Amniotic epithelial cell (primary cell): ENCODE measurements around the gene SEC22C.
A peak's percentile ranks its signal among the peaks of the same experiment; 100 is the strongest.
"Not testable (repeated sequence)": the region's sequence is repeated elsewhere in the genome, so short reads cannot be mapped to it uniquely, and the experiment has no call there.

Experiments used
- DNase-seq: peaks from one replicate; pipeline ENCODE4 v3.0.0-alpha.2; 2010; ENCODE audit warnings: low read depth

SEC22C gene, protein sequence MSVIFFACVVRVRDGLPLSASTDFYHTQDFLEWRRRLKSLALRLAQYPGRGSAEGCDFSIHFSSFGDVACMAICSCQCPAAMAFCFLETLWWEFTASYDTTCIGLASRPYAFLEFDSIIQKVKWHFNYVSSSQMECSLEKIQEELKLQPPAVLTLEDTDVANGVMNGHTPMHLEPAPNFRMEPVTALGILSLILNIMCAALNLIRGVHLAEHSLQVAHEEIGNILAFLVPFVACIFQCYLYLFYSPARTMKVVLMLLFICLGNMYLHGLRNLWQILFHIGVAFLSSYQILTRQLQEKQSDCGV

DNA sequence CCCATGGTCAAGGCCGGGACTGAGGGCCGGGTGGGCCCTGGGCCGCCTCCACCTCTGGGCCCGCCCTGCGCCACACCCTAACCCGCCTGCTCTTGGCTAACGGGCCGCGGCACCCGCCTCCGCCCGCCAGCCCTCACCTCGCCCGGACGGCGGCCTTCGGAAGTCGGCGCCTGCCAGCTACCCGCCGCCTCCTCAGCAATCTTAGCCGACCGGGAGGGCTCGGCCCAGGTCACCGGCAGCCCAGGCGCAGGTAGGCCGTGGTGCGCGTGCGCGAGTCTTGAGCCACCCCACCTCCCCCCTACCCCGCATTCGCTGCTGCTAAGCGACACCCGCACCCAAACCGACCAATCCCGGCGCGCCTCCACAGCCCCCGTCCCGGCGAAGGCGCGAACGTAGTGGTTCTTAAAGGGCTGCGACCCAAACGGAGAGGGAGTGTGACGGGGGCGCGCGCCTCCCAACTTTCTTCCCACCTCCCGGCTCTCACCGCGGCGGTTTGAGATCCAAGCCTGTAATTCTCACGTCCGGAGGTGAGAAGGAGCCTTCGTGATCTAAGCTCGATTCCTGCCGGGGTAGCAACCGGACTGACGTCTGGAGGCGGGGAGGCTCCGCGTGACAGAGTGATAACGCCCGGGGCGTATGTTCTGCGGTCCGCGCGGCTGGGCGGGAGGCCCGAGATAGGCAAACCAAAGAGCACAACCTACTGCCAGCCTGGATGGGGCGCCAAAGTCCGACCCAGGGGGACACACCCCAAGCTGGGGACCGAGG, at the start of gene SEC22C:
TSS of gene SEC22C (minus strand) at position 259 of the 765 bp plus-strand sequence. CDS start 12,921 bp downstream, outside the sequence.
- DNase-seq: peak; percentile 84

GRCh38 chr3:42613462-42613861, 31.7 kb upstream of the SEC22C start:
- no peak for DNase-seq

DNA sequence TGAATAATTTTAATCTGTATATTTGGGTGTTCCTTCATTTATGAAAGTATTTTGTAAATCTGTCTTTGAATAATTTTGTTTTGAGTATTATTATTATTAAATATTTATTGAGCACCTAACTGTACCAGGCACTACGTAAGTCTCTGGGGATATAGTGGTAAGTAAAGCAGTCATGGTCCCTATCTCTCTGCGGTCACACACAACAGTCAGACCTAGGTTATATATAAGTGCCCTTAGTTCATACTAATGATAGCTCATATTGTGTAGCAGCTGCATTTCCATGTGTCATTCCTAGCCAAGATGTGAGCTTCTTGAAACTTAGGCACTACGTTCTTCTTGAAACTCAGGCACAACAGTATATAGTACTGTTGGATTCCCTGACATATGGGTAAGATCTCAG, 31.2 kb upstream of the SEC22C start:
- DNase-seq: no peak

DNA sequence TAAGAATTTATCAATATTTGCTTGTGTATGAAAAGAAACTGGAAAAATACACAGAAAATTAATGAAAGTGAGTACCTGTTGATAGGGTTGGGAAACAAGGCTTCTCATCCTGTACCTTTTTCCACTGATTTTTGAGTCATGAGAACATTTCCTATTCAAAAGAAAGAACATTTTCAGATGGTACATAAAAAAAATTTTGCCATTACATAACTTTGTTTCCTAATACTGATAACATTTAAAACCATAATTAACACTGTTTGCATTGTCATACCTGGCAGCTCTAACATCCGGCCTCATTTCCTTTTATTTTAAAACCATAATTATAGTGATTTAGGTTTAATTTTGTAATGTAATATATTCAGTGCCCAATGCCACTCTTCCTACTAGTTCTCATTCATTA, 30.4 kb upstream of the SEC22C start:
- no peak for DNase-seq

GRCh38 chr3:42610976-42611375, 29.2 kb upstream of the SEC22C start:
- no peak for DNase-seq

GRCh38 chr3:42608581-42608980, 26.8 kb upstream of the SEC22C start:
- peak; percentile 50 for DNase-seq

GRCh38 chr3:42605546-42606173, 23.9 kb upstream of the SEC22C start:
- DNase-seq: no peak

DNA sequence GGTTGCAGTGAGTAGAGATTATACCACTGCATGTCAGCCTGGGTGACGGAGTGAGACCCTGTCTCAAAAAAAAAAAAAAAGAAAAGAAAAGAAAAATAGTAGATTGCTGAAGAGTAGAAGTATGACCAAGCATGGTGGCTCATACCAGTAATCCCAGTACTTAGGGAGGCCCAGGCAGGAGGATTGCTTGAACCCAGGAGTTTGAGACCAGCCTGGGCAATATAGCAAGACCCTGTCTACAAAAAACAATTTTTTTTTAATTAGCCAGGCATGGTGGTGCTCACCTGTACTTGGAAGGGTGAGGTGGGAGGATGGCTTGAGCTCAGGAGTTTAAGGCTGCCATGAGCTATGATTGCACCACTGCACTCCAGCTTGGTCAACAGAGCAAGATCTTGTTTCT, 21.2 kb upstream of the SEC22C start:
- DNase-seq: no peak

DNA sequence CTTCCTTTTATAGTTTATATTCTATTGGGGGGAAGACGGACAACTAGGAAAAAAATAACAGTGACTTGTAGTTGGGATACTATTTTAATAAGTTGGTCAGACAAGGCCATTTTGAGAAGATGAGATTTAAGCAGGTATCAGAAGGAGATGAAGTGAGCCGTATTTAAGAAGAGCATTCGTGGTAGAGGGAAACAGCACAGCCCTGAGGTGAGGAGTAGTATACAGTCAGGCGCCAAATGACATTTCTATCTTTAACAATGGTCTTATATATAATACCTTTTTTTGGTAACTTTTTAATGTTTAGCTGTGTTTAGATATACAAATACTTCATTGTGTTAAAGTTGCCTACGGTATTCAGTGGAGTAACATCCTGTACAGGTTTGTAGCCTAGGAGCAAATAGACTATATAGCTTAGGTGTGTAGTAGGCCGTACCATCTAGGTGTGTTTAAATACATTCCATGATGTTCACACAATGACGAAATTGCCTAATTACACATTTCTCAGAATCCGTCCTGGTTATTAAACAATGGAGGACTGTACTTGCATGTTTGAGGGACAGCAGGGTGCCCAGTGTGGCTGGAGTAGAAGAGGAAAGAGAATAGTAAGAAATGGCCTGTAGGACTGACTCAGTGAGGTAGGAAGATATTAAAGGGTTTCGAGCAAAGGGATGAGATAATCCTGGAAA, 20.3 kb upstream of the SEC22C start:
- DNase-seq: no peak

GRCh38 chr3:42600958-42601675, 19.4 kb upstream of the SEC22C start:
- peak; percentile 55 for DNase-seq

DNA sequence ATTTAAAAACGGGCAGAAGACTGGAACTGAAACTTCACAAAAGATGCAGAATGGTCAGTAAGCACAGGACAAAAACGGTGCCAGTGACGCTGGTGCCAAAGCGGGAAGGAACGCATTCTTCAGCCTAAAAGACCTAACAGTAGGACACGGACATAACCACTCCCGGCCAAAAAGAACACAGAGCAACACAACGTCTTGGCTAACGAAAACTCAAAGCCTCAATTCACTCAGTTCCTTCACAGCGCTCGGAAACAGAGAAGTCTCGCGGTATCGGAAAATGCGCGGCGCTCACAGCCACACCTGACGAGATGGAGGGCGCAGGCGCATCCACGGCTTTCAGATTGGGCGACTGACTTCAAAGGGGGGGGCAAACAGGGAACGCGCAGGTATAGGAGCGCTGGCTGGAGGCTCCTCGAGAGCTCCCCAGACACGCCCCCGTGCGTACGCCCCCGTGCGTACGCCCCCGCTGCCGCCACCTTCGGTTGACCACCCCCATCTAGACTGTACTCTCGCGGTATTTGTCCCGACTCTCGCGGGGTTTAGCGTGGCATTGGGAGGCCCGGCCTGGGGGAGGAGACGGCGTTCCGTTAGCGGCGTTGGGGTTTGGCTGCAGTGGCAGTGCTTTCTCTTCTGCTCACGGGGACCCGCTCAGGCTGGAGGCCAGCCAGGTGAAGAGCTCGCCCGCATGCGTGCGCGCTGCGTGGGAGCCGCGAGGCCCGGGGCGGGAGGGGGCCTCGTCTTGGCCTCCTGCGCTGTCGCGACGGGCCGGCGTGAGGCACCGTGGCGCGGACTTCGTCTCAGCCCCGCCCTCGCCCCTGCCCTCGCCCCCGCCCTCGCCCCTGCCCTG, 18.6 kb upstream of the SEC22C start, which contains the start of gene NKTR:
TSS of gene NKTR (plus strand) at position 576 of the 847 bp plus-strand sequence. CDS start 321 bp downstream, outside the sequence.
- peak; percentile 98 for DNase-seq

DNA sequence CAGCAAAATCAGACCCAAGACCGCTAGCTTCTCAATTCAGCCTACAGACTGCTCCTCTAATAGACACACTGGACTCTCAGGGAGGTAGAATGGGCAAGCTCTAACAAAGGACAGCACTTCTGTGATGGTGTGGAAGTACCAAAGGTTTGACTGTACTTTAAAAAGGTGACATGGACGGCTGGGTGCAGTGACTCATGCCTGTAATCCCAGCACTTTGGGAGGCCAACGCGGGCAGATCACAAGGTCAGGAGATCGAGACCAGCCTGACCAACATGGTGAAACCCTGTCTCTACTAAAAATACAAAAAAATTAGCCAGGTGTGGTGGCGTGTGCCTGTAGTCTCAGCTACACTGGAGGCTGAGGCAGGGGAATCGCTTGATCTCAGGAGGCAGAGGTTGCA, 15.3 kb upstream of the SEC22C start:
- not testable (repeated sequence) for DNase-seq

DNA sequence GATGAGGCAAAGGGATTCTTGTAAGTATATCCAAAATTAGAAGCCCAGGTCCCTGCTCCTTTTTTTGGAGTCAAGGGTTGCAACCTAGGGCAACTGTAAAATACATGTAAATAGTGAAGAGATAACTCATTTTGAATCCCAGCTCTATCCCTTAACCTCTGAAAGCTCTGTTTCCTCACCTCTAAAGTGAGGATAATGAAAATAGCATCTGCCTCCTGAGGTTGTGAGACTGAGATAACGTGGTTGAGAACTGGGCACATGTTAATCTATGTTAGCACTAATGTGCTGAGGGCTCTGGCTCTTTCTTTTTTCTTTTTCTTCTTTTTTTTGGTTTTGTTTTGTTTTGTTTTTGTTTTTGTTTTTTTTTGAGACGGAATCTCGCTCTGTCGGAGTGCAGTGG, 13.9 kb upstream of the SEC22C start:
- no peak for DNase-seq

- DNase-seq: no peak
These were observed 11.9 kb upstream of the SEC22C start for GRCh38 chr3:42593635-42594034.

DNA sequence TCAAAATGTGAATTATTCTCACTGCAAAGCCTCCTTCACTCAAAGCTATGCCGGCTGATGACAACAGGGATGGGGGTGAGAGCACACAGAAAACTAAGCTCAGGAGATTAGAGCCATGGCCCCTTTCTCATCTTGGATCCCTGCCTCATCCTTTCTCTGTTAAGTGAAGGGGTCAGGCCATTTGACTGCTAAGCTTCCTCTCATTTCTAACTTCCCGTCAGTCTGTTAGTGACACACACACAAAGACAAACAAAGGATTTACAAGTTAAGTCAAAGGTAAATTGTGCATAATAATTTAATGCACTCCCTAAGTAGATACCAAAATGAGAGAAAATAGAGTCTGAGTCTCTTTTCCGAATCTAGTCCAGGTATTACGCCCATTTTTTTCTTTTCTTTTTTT, 10.0 kb upstream of the SEC22C start:
- no peak for DNase-seq

DNA sequence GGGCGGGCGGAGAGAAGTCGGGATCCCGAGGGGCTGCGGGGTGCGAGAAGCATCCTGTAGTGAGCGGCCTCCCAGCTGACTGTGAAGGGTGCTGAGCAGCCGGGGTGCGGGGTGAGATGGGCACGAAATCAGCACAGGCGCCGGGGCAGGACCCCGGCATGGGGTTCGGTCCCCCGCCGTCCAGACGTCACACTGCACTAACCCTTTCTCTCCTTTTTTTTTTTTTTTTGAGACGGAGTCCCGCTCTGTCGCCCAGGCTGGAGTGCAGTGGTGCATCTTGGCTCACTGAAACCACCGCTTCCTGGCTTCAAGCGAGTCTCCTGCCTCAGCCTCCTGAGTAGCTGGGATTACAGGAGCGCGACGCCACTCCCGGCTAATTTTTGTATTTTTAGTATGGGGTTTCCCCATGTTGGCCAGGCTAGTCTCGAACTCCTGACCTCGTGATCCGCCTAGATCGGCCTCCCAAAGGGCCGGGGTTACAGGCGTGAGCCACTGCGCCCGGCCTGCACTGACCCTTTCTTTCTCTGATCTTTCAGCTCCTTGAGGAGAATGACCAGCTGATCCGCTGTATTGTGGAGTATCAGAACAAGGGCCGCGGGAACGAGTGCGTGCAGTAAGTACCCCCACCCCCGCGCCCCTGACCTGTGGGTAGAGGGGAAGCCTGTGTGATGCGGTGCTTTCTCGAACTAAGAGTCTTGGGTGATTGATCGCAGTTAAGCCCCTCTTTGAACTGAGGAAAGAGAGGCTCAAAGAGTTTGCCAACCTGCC, 9.4 kb upstream of the SEC22C start:
- DNase-seq: no peak

DNA sequence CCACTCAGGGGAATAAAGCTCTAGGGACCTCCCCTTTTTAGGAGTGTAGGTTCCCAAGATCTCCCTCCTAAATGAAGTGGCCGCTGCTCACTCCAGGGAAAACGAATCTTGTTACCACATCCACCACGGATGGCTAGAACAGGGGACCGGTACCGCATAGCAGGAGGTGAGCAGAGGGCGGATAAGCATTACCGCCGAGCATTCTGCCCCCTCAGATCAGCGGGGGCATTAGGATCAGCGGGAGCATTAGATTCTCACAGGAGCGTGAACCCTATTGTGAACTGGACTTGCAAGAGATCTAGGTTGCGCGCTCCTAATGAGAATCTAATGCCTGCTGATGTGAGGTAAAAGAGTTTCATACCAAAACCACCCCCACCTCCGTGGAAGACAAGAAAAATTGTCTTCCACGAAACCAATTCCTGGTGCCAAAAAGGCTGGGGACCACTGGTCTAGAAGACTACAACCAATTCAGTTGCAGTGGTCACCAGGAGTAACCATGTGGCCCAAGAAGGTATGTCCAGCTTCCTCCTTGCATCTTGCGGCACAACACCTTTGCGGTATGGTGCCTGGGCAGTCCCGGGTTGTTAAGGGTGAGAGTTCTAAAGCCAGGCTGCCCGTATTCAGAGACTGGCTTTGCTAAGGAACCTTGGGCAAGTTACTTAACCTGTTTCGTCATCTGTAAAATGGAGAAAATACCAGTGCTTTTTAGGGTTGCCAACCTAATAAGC, 7.8 kb upstream of the SEC22C start:
- DNase-seq: no peak

DNA sequence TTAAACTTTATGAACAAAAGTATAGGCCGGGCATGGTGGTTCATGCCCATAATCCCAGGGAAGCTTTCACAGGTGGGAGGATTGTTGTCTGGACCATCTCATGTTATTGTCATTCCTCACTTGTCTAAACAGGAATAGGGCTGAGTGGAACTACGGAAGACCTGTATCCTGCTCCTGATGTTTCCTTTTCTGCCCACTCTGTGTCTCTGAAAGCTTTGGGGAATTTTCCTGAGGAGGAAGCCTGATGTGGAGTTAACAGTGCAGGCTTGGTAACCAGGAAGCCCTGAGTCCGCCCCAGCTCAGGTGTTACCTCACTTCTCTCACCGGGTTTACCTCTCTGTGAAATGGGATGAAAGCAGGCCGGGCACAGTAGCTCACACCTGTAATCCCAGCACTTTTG, 6.9 kb upstream of the SEC22C start:
- no peak for DNase-seq

DNA sequence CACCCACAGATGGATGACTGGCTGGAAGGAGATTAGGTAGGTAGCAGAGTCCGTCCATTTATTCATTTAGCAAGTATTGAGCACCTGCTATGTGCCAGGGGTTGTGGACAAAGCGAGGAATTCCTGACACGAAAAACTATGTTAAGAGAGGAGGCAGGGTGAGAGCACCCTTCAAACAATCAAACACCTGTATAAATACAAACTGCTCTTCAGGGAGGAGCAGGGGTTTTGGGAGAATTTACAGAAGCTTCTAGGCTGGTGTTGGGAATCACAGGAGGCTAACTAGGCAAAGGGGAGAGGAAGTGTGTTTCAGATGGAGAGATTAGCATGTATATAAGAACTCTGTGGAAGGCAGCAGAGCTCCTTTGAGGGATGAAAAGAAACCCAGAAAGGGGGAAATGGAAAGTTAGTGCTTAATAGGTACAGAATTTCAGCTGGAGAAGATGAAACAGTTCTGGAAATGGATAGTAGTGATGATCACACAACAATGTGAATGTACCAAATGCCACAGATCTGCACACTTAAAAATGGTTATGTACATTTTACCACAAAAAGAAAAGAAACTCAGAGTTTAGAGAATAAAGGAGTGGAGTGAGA, 805 bp upstream of the SEC22C start:
- no peak for DNase-seq
